ENCODE measurements around the gene TIMM13. TPM values are rescaled to one million over a fixed set of nuclear protein-coding genes. Genes with fewer than 3 reads are reported as not detected.
A peak's percentile ranks its signal among the peaks of the same experiment; 100 is the strongest.
"Not testable (repeated sequence)": the region's sequence is repeated elsewhere in the genome, so short reads cannot be mapped to it uniquely, and the experiment has no call there.

Gene TIMM13
- polyA plus RNA-seq (2013, experiment 1 of 4): 93.0 TPM
- polyA plus RNA-seq (2013, experiment 2 of 4): 90.3 TPM
- 99.9 TPM for polyA plus RNA-seq (2013, experiment 3 of 4)
- polyA plus RNA-seq (2013, experiment 4 of 4): 107 TPM

GRCh38 chr19:2427429-2428320 is at the start of gene TIMM13:
TIMM13 (minus strand) TSS chr19:2427586; CDS start chr19:2427533, 53 bp downstream.
- Histone ChIP-seq H3K36me3 (ENCODE audit: control insufficient read depth, insufficient read depth, low read length) (peaks cover 21% of the 10 kb centered on the region), H3K27ac (ENCODE audit: insufficient read depth, low read depth, low read length, poor library complexity, severe bottlenecking) (peak within 1 kb of the TSS; percentile 88), H3K27me3 (ENCODE audit: control insufficient read depth, insufficient read depth, low read length, poor library complexity, severe bottlenecking) (no peaks in the 10 kb centered on the region), H3K4me3 (ENCODE audit: insufficient read depth, low read depth, low read length) (peak within 1 kb of the TSS; percentile 97), H3K4me1 (ENCODE audit: control insufficient read depth, insufficient read depth, low read length) (peaks cover 28% of the 10 kb centered on the region), H3K9me3 (ENCODE audit: control insufficient read depth, low read length) (no peaks in the 10 kb centered on the region)
- WGBS, 2 experiments: 2% methylated on average over 77 of the region's 77 CpGs

DNA sequence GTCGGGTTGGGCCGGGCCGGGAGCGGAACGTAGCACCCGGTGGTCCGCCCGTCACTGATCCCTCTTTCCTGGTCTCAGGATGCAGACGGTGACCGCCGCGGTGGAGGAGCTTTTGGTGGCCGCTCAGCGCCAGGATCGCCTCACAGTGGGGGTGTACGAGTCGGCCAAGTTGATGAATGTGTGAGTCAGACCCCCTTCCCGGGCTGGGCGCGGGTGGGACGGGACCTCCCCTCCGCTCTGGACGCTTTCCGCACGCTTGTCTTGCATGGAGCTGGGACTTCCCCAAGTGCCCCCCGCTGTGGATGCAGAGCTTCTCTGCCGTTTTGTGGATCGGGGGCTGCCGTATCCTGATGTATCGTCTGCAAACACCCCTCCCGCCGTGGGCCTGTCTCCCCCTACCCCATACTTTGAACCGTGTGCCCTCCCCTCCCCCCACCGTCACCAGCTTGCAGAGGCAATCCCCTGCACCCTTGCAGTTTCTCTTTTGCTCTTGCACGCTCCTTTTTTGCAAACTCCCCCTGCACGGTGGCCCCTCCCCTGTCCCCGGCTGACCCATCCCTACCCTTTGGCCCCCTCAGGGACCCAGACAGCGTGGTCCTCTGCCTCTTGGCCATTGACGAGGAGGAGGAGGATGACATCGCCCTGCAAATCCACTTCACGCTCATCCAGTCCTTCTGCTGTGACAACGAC is 49.2 kb upstream of the TIMM13 start:
- Histone ChIP-seq H3K36me3 (ENCODE audit: control insufficient read depth, insufficient read depth, low read length) (no peaks in the 10 kb centered on the region), H3K27ac (ENCODE audit: insufficient read depth, low read depth, low read length, poor library complexity, severe bottlenecking) (no peak overlapping the region)

GRCh38 chr19:2475702-2476450 is 48.5 kb upstream of the TIMM13 start, which contains the start of gene GADD45B:
GADD45B (plus strand) TSS chr19:2476127; CDS start chr19:2476359, 232 bp downstream.
- no peak within 1 kb of the TSS for H3K27ac ChIP-seq (ENCODE audit: insufficient read depth, low read depth, low read length, poor library complexity, severe bottlenecking)
- H3K27me3 ChIP-seq (ENCODE audit: control insufficient read depth, insufficient read depth, low read length, poor library complexity, severe bottlenecking): peaks cover 60% of the 10 kb centered on the region
- peak within 1 kb of the TSS; percentile 51 for H3K4me3 ChIP-seq (ENCODE audit: insufficient read depth, low read depth, low read length)
- peaks cover 34% of the 10 kb centered on the region for H3K4me1 ChIP-seq (ENCODE audit: control insufficient read depth, insufficient read depth, low read length)
- H3K9me3 ChIP-seq (ENCODE audit: control insufficient read depth, low read length): no peaks in the 10 kb centered on the region
- WGBS, 2 experiments: 0% methylated on average over 70 of the region's 70 CpGs
- no peaks in the 10 kb centered on the region for H3K36me3 ChIP-seq (ENCODE audit: control insufficient read depth, insufficient read depth, low read length)

More for the DNA sequence above, 49.2 kb upstream of the TIMM13 start:
- H3K4me1 ChIP-seq (ENCODE audit: control insufficient read depth, insufficient read depth, low read length): peaks cover 34% of the 10 kb centered on the region
- H3K4me3 ChIP-seq (ENCODE audit: insufficient read depth, low read depth, low read length): peak overlapping the region; percentile 51
- WGBS, 2 experiments: 0% methylated on average over 42 of the region's 42 CpGs
- no peaks in the 10 kb centered on the region for H3K9me3 ChIP-seq (ENCODE audit: control insufficient read depth, low read length)
- peaks cover 63% of the 10 kb centered on the region for H3K27me3 ChIP-seq (ENCODE audit: control insufficient read depth, insufficient read depth, low read length, poor library complexity, severe bottlenecking)

DNA sequence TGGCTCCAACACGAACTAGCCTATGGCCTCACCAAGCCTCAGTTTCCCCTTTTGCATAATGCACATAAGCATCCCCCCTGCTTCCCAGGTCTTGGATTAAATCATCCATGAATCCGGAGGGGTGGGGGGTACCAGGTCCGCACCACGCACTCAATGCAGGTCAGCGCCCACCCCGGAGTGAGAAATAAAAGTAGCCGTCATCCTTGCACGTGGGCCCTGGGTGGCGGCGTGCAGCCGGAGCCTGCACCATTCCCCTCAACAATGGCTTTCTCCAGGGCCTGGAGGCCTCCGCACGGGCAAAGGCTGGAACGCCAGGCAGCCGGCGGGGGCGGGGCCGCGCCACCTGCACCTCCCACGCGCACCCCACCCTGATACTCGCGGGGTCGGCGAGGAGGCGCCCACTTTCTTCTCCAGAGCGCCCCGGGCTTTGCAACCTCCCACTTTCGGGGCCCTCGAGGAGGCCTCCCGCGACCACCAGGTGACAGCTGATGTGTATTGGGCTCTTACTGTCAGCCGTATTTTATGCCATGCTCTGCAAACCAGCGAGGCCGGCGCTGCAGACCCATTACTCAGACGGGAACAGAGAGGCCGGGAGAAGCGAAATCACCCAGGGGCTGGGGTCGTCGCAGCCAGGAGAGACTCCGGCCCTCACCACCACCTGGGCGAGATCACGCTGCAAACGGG is 47.8 kb upstream of the TIMM13 start:
- Histone ChIP-seq H3K4me1 (ENCODE audit: control insufficient read depth, insufficient read depth, low read length) (peaks cover 34% of the 10 kb centered on the region), H3K9me3 (ENCODE audit: control insufficient read depth, low read length) (no peaks in the 10 kb centered on the region), H3K4me3 (ENCODE audit: insufficient read depth, low read depth, low read length) (peak overlapping the region; percentile 29), H3K27me3 (ENCODE audit: control insufficient read depth, insufficient read depth, low read length, poor library complexity, severe bottlenecking) (peaks cover 54% of the 10 kb centered on the region), H3K36me3 (ENCODE audit: control insufficient read depth, insufficient read depth, low read length) (no peaks in the 10 kb centered on the region), H3K27ac (ENCODE audit: insufficient read depth, low read depth, low read length, poor library complexity, severe bottlenecking) (no peak overlapping the region)
- 3 to 4% methylated on average over 45 of the region's 45 CpGs for WGBS, 2 experiments

- WGBS, 2 experiments: 12% methylated on average over 55 to 60 of the region's 60 CpGs
- Histone ChIP-seq H3K27ac (ENCODE audit: insufficient read depth, low read depth, low read length, poor library complexity, severe bottlenecking) (no peak overlapping the region), H3K27me3 (ENCODE audit: control insufficient read depth, insufficient read depth, low read length, poor library complexity, severe bottlenecking) (peaks cover 46% of the 10 kb centered on the region), H3K4me3 (ENCODE audit: insufficient read depth, low read depth, low read length) (peak overlapping the region; percentile 14), H3K9me3 (ENCODE audit: control insufficient read depth, low read length) (no peaks in the 10 kb centered on the region), H3K4me1 (ENCODE audit: control insufficient read depth, insufficient read depth, low read length) (peaks cover 34% of the 10 kb centered on the region), H3K36me3 (ENCODE audit: control insufficient read depth, insufficient read depth, low read length) (no peaks in the 10 kb centered on the region)
These were observed 47.0 kb upstream of the TIMM13 start for GRCh38 chr19:2474232-2475017.

DNA sequence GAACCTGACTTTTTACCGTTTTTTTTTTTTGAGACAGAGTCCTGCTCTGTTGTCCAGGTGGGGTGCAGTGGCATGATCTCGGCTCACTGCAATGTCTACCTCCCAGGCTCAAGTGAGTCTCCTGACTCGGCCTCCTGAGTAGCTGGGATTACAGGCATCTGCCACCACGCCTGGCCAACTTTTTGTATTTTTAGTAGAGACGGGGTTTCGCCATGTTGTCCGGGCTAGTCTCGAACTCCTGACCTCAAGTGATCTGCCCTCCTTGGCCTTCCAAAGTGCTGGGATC is 42.5 kb upstream of the TIMM13 start:
- 86 to 90% methylated on average over 8 of the region's 8 CpGs for WGBS, 2 experiments
- not testable (repeated sequence) for H3K36me3 ChIP-seq (ENCODE audit: control insufficient read depth, insufficient read depth, low read length); H3K4me3 ChIP-seq (ENCODE audit: insufficient read depth, low read depth, low read length); H3K27ac ChIP-seq (ENCODE audit: insufficient read depth, low read depth, low read length, poor library complexity, severe bottlenecking); H3K9me3 ChIP-seq (ENCODE audit: control insufficient read depth, low read length); H3K27me3 ChIP-seq (ENCODE audit: control insufficient read depth, insufficient read depth, low read length, poor library complexity, severe bottlenecking); H3K4me1 ChIP-seq (ENCODE audit: control insufficient read depth, insufficient read depth, low read length)

DNA sequence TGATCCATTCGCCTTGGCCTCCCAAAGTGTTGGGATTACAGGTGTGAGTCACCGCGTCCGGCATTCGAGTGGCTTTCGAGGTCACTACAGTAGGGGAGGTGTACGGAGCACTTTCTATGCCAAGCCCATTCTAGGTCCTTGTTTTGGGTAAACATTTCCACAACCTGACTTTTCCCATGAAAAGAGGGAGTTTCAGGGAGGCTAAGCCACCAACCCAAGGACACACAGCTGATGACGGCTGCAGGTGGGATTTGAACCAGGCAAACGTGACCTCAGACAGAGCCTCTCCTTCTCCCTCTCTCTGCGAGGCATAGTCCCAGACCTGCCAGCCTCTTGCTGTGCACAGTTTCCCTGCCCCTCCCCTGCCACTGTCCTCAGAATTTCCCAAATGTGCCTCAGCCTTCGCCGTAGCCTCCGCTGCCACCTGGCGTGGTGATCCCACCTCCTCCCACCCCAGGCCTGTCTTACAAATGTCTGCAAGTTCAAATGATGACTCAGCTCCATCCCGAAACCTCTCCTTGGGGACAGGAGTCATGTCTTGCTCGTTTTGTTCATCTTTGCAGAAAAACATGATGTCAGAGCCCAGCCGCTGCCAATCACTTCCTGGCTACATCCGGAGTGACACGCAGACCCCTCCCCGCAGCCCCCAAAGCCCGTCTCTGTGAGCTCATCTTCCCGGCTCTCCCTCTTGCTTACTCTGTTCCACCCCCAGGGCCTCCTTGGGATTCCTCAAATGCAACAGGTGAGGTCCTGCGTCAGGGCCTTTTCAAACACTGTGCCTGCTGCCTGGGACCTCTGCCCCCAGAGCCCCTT is 41.9 kb upstream of the TIMM13 start:
- no peaks in the 10 kb centered on the region for H3K4me1 ChIP-seq (ENCODE audit: control insufficient read depth, insufficient read depth, low read length)
- 59 to 64% methylated on average over 23 of the region's 23 CpGs for WGBS, 2 experiments
- no peaks in the 10 kb centered on the region for H3K36me3 ChIP-seq (ENCODE audit: control insufficient read depth, insufficient read depth, low read length)
- H3K4me3 ChIP-seq (ENCODE audit: insufficient read depth, low read depth, low read length): no peak overlapping the region
- no peaks in the 10 kb centered on the region for H3K9me3 ChIP-seq (ENCODE audit: control insufficient read depth, low read length)
- H3K27ac ChIP-seq (ENCODE audit: insufficient read depth, low read depth, low read length, poor library complexity, severe bottlenecking): no peak overlapping the region
- H3K27me3 ChIP-seq (ENCODE audit: control insufficient read depth, insufficient read depth, low read length, poor library complexity, severe bottlenecking): no peaks in the 10 kb centered on the region

- H3K9me3 ChIP-seq (ENCODE audit: control insufficient read depth, low read length): no peaks in the 10 kb centered on the region
- H3K4me1 ChIP-seq (ENCODE audit: control insufficient read depth, insufficient read depth, low read length): no peaks in the 10 kb centered on the region
- no peaks in the 10 kb centered on the region for H3K36me3 ChIP-seq (ENCODE audit: control insufficient read depth, insufficient read depth, low read length)
- peak overlapping the region; percentile 26 for H3K27ac ChIP-seq (ENCODE audit: insufficient read depth, low read depth, low read length, poor library complexity, severe bottlenecking)
- 75 to 79% methylated on average over 12 of the region's 12 CpGs for WGBS, 2 experiments
- no peak overlapping the region for H3K4me3 ChIP-seq (ENCODE audit: insufficient read depth, low read depth, low read length)
- no peaks in the 10 kb centered on the region for H3K27me3 ChIP-seq (ENCODE audit: control insufficient read depth, insufficient read depth, low read length, poor library complexity, severe bottlenecking)
These were observed 41.2 kb upstream of the TIMM13 start for GRCh38 chr19:2468596-2468995.

Measured in ectodermal cell (in vitro differentiated cells).